GM12878 (cell line): Measurements from ENCODE around the gene CFAP91.

Experiments
- CEBPZ ChIP-seq: fragments of 150-350 bp; IDR thresholded peaks from 2 replicates; pipeline ENCODE4 v1.6.1; 2016; ENCODE audit warnings: low read depth, low read length
- EZH2 ChIP-seq: IDR thresholded peaks from 2 replicates; pipeline ENCODE4 v1.6.1; 2012; ENCODE audit warnings: low read depth, mild to moderate bottlenecking, control low read depth, inconsistent platforms, low read length, borderline replicate concordance; ENCODE audit not compliant: control insufficient read depth
- MLLT1 ChIP-seq: fragments of 450-650 bp; IDR thresholded peaks from 2 replicates; pipeline ENCODE4 v1.6.1; 2016; ENCODE audit warnings: mild to moderate bottlenecking
- NFIC ChIP-seq: IDR thresholded peaks from 2 replicates; pipeline ENCODE4 v1.6.1; 2012; ENCODE audit warnings: low read depth, mild to moderate bottlenecking, inconsistent platforms, low read length, moderate library complexity
- PAX8 ChIP-seq: fragments of 450-650 bp; IDR thresholded peaks from 2 replicates; pipeline ENCODE4 v1.6.1; 2017; ENCODE audit warnings: mild to moderate bottlenecking, moderate library complexity
- PBX3 ChIP-seq: IDR thresholded peaks from 2 replicates; pipeline ENCODE4 v1.6.1; 2011; ENCODE audit warnings: mild to moderate bottlenecking, low read depth, low read length, moderate library complexity; ENCODE audit not compliant: insufficient replicate concordance
- RBBP5 ChIP-seq: fragments of 200-600 bp; sonication (generic); conservative IDR thresholded peaks from 2 replicates; pipeline ENCODE4 v1.6.1; 2016
- TCF3 ChIP-seq: IDR thresholded peaks from 2 replicates; pipeline ENCODE4 v1.6.1; 2012; ENCODE audit warnings: low read depth, mild to moderate bottlenecking, low read length, borderline replicate concordance; ENCODE audit not compliant: insufficient read depth
- USF2 ChIP-seq: IDR thresholded peaks from 2 replicates; pipeline ENCODE4 v1.6.1; 2011; ENCODE audit warnings: low read depth, low read length, improper control_type of control experiment, borderline replicate concordance
- ZZZ3 ChIP-seq: IDR thresholded peaks from 2 replicates; pipeline ENCODE4 v1.6.1; 2011; ENCODE audit warnings: low read depth; ENCODE audit not compliant: control insufficient read depth, insufficient read length
- TF ChIP-seq, protein P1 (sequence below), 3 experiments: IDR thresholded peaks in 2 of 3; conservative IDR thresholded peaks in 1 of 3; 2 replicates each; pipeline ENCODE4 v1.5.1; 2011; ENCODE audit warnings: low read depth in 3 of 3, low read length in 3 of 3, mild to moderate bottlenecking in 3 of 3, control low read depth in 2 of 3, moderate library complexity in 2 of 3, inconsistent platforms in 1 of 3, mixed read lengths in 1 of 3; ENCODE audit not compliant: control insufficient read depth in 2 of 3, insufficient read depth in 1 of 3; ENCODE audit errors: extremely low read depth in 1 of 3
- TF ChIP-seq, protein P2 (sequence below): fragments of 450-650 bp; IDR thresholded peaks from 2 replicates; pipeline ENCODE4 v1.6.1; 2017; ENCODE audit warnings: mild to moderate bottlenecking

DNA sequence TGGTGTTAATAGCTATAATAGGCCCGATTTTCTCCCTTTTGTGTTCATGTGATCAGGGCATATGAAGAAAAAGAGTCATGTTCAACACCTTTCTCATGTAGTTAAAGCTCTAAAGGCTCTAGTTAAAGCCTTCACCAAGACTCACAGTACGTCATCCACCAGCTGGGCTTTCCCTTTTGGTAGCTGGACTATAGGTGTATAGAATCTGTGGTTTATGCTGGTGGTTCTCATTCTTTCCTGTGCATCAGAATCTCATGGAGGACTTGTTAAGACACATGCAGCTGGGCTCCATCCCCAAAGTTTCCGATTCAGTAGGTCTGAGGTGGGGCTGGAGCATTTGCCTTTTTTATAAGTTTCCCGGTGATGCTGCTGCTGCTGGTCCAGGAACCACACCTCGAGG, 31.0 kb downstream of the CFAP91 start:
- TF ChIP-seq EZH2 (no peak), RBBP5 (no peak), NFIC (peak; percentile 51; the same call in 1 of the 2 replicates), TCF3 (no peak), ZZZ3 (no peak), USF2 (no peak), PBX3 (no peak), CEBPZ (no peak), MLLT1 (no peak), PAX8 (no peak)
- TF ChIP-seq, protein P1, sequence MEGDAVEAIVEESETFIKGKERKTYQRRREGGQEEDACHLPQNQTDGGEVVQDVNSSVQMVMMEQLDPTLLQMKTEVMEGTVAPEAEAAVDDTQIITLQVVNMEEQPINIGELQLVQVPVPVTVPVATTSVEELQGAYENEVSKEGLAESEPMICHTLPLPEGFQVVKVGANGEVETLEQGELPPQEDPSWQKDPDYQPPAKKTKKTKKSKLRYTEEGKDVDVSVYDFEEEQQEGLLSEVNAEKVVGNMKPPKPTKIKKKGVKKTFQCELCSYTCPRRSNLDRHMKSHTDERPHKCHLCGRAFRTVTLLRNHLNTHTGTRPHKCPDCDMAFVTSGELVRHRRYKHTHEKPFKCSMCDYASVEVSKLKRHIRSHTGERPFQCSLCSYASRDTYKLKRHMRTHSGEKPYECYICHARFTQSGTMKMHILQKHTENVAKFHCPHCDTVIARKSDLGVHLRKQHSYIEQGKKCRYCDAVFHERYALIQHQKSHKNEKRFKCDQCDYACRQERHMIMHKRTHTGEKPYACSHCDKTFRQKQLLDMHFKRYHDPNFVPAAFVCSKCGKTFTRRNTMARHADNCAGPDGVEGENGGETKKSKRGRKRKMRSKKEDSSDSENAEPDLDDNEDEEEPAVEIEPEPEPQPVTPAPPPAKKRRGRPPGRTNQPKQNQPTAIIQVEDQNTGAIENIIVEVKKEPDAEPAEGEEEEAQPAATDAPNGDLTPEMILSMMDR (IDR thresholded peaks at IDR 0.05 in 2 of 3, conservative IDR thresholded peaks at IDR 0.05 in 1 of 3; ENCODE audit: control insufficient read depth in 2 of 3, extremely low read depth in 1 of 3, insufficient read depth in 1 of 3, low read depth in 3 of 3, low read length in 3 of 3): no peak
- TF ChIP-seq, protein P2, sequence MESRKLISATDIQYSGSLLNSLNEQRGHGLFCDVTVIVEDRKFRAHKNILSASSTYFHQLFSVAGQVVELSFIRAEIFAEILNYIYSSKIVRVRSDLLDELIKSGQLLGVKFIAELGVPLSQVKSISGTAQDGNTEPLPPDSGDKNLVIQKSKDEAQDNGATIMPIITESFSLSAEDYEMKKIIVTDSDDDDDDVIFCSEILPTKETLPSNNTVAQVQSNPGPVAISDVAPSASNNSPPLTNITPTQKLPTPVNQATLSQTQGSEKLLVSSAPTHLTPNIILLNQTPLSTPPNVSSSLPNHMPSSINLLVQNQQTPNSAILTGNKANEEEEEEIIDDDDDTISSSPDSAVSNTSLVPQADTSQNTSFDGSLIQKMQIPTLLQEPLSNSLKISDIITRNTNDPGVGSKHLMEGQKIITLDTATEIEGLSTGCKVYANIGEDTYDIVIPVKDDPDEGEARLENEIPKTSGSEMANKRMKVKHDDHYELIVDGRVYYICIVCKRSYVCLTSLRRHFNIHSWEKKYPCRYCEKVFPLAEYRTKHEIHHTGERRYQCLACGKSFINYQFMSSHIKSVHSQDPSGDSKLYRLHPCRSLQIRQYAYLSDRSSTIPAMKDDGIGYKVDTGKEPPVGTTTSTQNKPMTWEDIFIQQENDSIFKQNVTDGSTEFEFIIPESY: no peak
